A549 (cell line): ENCODE measurements around the gene TMC6.

Experiments
- CEBPB ChIP-seq, 2 experiments: fragments of >200 bp in 1 of 2; sonication (Bioruptor Twin) in 1 of 2; formaldehyde crosslinking in 1 of 2; IDR thresholded peaks; 2 replicates each; pipeline ENCODE4 v1.6.1; 2012 to 2016
- CTCF ChIP-seq: fragments of >200 bp; sonication (Bioruptor Twin); formaldehyde crosslinking; IDR thresholded peaks from 3 replicates; pipeline ENCODE4 v1.5.1; 2016
- JUN ChIP-seq, 2 experiments: fragments of >200 bp; sonication (Bioruptor Twin); formaldehyde crosslinking; IDR thresholded peaks; 2 replicates in 1 of 2; 3 replicates in 1 of 2; pipeline ENCODE4 v1.6.1; 2016 to 2017
- JUNB ChIP-seq: fragments of >200 bp; sonication (Bioruptor Twin); formaldehyde crosslinking; IDR thresholded peaks from 2 replicates; pipeline ENCODE4 v1.6.1; 2016
- MAX ChIP-seq: IDR thresholded peaks from 2 replicates; pipeline ENCODE4 v1.6.1; 2012
- POLR2A ChIP-seq: IDR thresholded peaks from 2 replicates; pipeline ENCODE4 v1.6.1; 2012; ENCODE audit warnings: mild to moderate bottlenecking, low read length
- POLR2AphosphoS2 ChIP-seq: conservative IDR thresholded peaks from 2 replicates; pipeline ENCODE4 v1.6.1; 2012; ENCODE audit warnings: low read length, improper control_type of control experiment, inconsistent platforms
- RAD21 ChIP-seq, 2 experiments: fragments of >200 bp in 1 of 2; sonication (Bioruptor Twin) in 1 of 2; formaldehyde crosslinking in 1 of 2; IDR thresholded peaks in 1 of 2; conservative IDR thresholded peaks in 1 of 2; 2 replicates in 1 of 2; 3 replicates in 1 of 2; pipeline ENCODE4 v1.6.1; 2012 to 2018; ENCODE audit warnings: inconsistent platforms in 1 of 2
- RCOR1 ChIP-seq: fragments of 150-350 bp; IDR thresholded peaks from 2 replicates; pipeline ENCODE4 v1.6.1; 2014; ENCODE audit warnings: antibody characterized with exemption, low read length, low read depth
- RNF2 ChIP-seq: fragments of 200-600 bp; sonication (generic); IDR thresholded peaks from 2 replicates; pipeline ENCODE4 v1.6.1; 2016; ENCODE audit warnings: low read depth, mild to moderate bottlenecking, antibody characterized with exemption, moderate library complexity, borderline replicate concordance
- SREBF2 ChIP-seq: fragments of 450-650 bp; IDR thresholded peaks from 2 replicates; pipeline ENCODE4 v1.6.1; 2014; ENCODE audit warnings: mild to moderate bottlenecking, moderate library complexity
- TFCP2L1 ChIP-seq: fragments of 250-450 bp; sonication (Bioruptor Pico); IDR thresholded peaks from 2 replicates; pipeline ENCODE4 v1.5.0; 2021; ENCODE audit warnings: mild to moderate bottlenecking
- USF2 ChIP-seq: fragments of 450-650 bp; IDR thresholded peaks from 2 replicates; pipeline ENCODE4 v1.6.1; 2014; ENCODE audit warnings: antibody characterized with exemption

GRCh38 chr17:78146881-78147280, 18.3 kb upstream of the TMC6 start:
- TF ChIP-seq CTCF (no peak), JUNB (no peak), JUN (IDR thresholded peaks at IDR 0.05) (no peak), RAD21 (conservative IDR thresholded peaks at IDR 0.05 in 1 of 2, IDR thresholded peaks at IDR 0.05 in 1 of 2) (no peak), POLR2A (no peak), SREBF2 (no peak), TFCP2L1 (CRISPR knock-in tag) (no peak), RCOR1 (no peak), USF2 (no peak), RNF2 (no peak), POLR2AphosphoS2 (no peak), CEBPB (IDR thresholded peaks at IDR 0.05) (no peak), MAX (no peak)
